GM19324 (cell line): Measurements from ENCODE around the gene TMEM254.
A peak's percentile ranks its signal among the peaks of the same experiment; 100 is the strongest.
"Not testable (repeated sequence)": the region's sequence is repeated elsewhere in the genome, so short reads cannot be mapped to it uniquely, and the experiment has no call there.

ENCODE experiments used
- ATAC-seq: cut with Tn5 transposase; IDR thresholded peaks from one replicate; pipeline ENCODE4 v1.9.1; 2021; ENCODE audit warnings: mild to moderate bottlenecking, moderate library complexity; ENCODE audit not compliant: unreplicated experiment, low FRiP score

TMEM254 gene

DNA sequence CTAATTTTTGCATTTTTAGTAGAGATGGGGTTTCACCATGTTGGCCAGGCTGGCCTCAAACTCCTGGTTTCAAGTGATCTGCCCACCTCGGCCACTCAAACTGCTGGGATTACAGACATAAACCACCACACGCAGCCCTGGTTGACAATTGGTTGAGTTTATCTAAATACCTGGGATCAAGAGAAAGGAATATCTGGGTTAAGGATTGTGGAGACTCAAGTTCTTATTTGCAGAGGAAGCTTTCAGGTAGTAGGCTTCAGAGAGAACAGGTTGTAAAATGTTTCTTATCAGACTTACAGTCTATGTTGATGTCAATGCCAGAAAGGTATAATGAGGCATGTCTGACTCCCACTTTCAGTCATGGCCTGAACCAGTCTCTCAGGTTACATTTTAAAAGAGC lies 5.9 kb upstream of the TMEM254 start:
- ATAC-seq = no peak

DNA sequence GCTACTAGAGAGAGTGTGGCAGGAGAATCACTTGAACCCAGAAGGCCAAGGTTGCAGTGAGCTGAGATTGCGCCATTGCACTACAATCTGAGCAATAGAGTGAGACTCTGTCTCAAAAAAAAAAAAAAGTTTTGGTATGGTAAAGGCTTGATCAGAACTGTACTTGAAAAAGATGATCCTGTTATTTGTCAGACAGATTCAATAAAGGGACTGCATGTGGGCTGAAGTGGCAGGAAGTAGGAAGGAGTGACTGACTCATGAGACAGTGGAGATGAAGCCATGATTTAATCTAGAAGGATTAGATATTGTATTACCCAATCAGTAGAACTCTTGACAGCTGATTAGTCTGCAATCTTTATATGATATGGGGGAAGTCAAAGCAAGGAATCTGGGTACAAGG lies 2.7 kb upstream of the TMEM254 start:
- ATAC-seq = no peak

DNA sequence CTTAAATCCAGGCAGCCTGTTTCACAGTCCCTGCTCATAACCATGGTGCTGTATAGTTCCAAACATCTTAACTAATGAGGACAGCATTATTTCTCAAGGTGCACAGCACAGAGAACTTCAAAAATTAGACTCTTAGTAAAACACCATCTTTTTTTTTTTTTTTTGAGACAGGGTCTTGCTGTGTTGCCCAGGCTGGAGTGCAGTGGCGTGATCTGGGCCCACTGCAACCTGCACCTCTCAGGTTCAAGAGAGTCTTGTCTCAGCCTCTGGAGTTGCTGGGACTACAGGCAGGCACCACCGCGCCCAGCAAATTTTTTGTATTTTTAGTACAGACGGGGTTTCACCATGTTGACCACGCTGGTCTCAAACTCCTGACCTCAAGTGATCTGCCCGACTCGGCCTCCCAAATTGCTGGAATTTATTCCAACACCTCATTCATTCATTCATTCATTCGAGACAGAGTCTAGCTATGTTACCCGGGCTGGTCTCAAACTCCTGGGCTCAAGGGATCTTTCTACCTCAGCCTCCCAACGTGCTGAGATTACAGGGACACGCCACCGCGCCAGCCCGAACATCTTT lies 507 bp upstream of the TMEM254 start:
- ATAC-seq = no peak

DNA sequence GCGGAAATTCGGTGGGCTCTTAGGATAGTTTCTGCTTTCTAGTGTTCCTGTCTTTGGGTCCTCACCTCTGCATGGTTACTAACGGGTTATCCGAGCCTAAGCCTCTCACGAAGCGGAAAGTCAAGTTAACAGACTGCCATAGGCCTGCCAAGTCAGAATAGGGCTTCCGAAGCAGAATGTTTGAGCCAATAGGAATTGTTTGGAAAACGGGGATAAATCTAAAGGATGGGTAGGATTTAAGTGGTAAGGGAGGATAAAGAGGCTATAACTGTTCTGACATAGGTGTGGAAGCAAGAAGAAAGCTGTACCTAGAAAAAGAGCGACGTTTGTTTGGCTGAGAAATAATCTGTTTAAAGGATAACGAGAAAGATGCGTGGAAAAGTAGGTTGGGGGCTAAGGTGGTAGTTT lies 851 bp downstream of the TMEM254 start:
- no peak for ATAC-seq

DNA sequence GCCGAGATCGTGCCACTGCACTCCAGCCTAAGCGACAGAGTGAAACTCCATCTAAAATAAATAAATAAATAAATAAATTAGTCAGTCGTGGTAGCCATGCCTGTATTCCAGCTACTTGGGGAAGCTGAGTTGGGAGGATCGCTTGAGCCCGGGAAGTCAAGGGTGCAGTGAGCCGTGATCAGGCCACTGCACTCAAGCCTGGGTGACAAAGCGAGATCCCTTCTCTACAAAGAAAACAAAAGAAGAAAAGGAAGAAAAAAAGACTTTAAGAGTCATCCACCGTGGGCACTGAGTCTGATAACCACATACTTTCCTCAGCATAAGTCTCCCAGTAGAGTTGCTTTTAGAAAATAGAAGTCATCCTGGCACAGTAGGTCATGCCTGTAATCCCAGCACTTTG lies 2.6 kb downstream of the TMEM254 start:
- no peak for ATAC-seq

DNA sequence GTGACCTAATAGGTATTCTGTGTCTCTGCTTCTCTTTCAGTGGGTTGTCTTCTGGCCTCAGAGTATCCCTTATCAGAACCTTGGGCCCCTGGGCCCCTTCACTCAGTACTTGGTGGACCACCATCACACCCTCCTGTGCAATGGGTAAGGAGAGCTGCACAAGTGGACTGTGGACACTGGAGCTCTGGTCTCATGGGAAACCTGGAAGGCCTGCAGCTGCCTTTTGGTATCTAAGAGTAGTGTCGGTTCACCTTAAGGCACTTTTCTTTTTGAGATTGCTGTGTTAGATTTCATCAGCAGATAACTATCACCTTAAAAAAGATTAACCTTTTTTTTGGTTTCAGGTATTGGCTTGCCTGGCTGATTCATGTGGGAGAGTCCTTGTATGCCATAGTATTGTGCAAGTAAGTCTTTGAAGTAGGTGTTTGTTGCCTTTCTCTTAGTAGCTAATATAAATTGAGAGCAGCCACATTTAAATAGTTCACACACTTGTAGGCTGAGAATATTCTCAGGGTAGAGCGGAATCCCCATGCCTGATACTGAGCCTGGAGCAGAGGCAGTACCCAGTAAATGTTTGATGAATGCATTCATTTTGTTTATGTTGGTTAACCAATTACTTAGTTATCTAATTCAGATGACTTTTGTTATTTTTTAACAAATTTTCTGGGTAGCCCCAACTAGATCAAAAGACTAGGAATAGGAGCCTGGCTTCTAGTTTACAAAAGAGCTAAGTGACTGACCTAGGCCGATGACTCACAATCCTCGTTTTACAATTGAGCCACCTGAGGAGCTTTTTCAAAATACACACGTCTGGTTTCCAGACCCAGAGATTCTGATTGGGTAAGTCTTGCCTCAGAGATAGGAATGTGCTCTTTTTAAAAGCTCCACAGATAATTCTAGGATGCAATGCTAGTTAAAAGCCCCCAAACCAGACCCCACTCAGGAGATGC lies 3.6 kb downstream of the TMEM254 start:
- ATAC-seq = no peak

DNA sequence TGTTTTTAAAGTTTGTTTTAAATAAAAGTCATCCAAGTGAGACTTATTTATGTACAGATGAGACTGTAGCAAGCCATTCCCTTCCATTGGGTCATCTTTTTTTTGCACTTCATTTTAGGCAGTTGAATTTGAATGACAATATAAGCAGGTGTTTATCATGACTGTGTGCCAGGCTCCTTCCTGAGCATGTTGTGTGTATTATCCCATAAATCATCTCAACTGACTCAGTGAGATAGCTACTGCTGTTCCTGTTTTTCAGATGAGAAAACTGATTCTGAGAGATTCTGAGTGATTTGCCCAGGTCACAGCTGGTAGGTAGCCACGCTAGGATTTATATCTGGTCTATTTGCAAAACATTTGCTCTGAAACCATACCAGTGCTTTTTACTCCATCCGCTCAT lies 11.7 kb downstream of the TMEM254 start:
- no peak for ATAC-seq

DNA sequence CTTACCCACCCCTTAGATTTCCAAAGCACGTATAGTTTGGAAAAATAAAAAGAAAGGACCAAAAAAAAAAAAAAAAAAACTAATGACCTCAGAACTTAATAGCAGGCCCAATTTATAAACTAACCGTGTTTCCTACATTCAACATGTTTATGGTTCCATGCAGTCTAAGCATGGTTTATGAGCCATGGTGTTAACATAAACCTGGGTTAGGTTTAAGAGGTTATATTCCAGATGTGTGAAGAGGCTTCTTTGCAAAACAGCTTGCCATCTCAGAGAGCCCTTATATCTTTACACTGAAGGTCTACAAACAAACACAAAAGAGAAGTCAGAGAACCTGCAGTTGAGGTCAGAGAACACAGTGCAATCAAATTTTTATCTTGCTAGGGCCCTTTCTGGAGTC lies 15.8 kb downstream of the TMEM254 start:
- ATAC-seq = no peak

DNA sequence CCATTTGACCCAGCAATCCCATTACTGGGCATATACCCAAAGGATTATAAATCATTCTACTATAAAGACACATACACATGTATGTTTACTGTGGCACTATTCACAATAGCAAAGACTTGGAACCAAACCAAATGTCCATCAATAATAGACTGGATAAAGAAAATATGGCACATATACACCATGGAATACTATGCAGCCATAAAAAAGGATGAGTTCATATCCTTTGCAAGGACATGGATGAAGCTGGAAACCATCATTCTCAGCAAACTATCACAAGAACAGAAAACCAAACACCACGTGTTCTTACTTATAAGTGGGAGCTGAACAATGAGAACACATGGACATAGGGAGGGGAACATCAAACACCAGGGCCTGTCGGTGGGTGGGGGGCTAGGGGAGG lies 19.8 kb downstream of the TMEM254 start:
- not testable (repeated sequence) for ATAC-seq

DNA sequence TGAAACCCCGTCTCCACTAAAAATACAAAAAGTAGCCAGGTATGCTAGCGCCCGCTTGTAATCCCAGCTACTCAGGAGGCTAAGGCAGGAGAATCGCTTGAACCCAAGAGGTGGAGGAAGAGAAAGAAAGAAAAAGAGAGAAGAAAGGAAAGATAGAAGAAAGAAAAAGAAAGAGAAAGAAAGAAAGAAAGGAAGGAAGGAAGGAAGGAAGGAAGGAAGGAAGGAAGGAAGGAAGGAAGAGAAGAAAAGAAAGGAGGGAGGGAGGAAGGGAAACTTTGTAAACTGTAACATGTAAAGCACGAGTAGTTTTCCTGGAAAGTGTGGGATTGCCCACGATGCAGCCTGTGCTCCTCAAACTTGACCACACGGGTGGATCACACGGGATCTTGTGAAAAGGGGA lies 20.8 kb downstream of the TMEM254 start:
- not testable (repeated sequence) for ATAC-seq

DNA sequence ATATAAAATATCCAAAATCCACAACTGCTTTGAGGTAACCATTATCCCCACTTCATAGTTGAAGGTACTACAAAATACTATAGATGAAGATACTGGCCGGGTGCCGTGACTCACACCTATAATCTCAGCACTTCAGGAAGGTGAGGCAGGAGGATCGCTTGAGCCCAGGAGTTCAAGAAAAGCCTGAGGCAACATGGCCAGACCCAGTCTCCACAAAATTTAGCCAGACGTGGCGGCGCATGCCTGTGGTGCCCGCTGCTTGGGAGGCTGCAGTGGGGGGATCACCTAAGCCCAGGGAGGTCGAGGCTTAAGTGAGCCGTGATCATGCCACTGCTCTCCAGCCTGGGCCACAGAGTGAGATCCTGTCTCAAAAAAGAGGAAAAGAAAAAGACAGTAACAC lies 21.7 kb downstream of the TMEM254 start:
- no peak for ATAC-seq

DNA sequence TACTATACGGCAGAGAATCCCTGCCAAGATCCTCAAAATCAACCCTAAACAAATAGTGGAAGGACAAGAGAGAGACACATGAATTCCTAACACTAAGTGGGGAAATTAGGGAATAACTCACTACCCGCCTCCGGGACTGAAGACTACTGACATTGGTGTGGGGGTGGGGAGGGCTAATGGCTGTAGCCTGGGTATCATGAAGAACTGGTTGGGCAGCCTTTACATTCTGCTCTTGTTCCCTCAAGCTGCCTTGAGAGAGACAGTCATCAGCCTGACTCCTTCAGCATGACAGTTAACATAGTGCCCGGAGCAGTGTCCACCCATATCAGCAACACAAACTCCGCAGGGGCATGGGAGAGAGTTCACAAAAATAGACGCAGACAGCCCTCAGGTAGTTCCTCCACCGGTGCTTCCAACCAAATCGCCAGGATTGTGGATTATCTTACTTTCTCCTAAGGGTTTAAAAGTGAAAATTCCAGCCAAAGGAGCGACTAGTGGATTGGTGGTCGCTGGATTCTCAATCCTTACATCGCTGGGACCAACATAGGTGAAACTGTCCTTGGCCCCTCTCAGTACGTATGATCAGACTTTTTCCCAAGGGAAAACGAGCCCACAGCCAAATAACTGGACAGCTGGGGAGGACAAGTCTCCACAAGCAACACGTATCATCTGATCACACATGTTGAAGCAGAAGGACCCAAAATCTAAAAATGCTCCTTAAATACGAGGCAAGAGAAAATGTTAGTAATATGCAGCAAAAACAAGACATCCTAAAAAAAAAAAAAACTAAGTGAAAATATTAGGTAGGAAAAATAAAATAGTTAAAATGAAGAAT lies 22.6 kb downstream of the TMEM254 start:
- ATAC-seq = no peak

DNA sequence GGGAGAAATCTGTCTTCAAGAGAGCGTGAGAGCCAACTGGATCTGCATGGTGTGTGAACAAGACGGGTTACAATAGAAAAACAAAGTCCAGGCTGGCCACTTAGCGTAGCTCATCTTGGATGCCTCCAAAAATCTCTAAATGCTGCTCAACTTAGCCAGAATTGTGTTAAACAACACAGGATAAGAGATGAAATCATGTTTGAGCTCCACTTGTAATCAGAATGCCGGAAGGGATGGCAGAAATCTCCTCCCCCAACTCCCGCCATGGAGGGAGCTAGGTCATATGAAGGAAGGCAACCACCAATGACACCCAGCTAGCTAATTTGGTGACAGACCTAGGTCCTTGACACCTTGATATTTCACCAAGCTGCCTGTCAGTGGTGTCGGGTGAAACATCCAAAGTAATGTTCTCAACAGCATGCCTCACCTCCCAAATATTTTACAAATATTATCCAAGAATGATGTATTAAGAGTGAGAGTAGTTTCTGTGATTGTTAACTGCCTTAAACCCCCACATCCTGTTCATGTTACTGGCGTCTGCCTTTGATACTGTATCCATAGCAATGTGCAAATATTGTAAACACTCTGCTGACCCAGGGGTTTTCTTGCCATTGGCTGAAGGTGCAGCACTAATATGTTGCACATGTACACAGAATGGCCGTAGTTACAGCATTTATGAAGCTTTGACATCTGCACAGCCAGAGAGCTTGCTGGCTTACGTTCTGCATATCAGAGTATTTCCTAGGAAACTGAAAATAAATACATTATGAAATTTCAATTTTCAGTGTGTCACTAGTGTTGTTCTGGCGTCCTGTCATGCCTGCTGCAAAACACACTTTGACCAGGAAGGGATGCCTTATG lies 25.8 kb downstream of the TMEM254 start:
- ATAC-seq = peak; percentile 85

DNA sequence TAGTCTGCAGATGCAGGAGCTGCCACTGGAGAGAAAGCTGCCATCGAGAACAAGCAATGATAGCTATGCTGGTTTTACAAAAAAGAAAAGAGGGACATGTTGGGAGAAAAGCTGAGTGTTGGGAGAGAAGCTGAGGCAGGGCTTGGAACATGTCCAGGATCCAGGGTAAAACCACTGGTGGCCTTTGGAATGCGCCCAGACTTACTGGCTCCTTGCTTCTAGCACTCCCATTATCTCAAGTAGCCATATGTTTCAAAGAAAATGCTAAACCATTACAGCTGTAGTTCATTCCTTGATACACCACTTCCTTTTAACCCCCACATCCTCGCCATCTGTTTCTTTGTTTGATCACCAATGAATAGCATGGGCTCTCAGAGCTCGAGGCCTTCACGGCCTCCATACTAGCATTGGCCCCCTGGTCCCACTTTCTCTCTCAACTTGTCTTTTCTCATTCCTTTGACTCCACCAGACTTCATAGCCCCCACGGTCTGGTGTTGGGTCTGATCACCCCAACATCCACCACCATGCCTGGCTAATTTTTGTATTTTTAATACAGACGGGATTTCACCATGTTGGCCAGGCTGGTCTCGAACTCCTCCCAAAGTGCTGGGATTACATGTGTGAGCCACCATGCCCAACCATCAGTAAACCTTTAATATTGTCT lies 30.2 kb downstream of the TMEM254 start:
- no peak for ATAC-seq

DNA sequence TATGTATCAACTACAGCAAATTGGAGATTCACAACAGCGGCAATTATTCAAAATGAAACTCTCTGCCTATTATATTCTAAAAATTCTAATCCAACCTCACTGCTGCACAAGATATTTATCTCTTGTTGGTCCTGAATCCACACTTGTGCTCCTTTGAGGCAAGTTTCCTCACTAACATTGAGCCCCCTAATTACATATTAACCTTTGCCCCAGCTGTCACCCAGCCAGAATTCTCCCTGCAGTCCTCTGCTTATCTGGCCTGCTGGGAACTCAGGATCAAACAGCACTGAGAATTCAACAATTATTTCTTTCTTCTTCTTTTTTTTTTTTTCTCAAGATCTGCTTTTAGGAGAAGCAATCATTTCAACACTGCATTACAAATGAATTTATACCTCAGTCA lies 32.5 kb downstream of the TMEM254 start:
- no peak for ATAC-seq

DNA sequence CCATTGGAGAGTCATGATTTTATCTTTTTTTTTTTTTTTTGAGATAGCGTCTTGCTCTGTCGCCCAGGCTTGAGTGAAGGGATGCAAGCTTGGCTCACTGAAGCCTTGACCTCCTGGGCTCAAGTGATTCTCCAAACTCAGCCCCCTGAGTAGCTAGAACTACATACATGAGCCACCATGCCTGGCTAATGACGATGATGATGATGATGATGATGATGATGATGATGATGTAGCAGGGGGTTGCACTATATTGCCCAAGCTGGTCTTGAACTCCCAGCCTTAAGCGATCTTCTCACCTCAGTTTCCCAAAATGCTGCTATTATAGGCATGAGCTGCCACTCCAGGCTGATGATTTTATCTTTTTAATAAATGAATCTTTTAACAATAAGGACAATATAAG lies 40.2 kb downstream of the TMEM254 start:
- no peak for ATAC-seq

DNA sequence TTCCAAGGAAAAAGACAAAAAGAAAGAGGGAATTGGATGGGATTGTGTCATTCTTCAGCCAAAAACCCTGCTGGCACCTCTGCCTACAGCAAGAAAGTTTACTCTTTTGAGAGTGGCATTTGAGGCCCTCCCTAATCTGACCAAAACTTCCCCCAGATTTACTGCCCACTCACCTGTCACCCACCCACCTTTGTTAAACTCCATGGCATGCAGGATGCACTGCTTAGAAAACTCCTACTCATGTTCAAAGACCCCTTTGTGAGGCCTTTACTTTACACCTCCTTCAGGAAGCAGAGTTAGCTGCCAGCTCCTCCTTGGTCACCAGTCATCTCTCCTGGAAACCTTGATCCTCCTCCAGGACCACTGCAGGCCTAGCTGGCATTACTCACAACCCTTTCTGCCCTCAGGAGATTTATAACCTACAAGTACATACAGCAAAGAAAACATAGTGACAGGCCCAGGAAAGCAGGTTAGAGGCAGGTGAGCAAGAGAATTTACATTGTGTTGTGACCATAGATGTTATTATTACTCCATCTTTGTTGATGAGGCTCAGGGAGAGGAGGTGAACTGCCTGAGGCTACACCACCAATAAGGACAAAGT lies 43.7 kb downstream of the TMEM254 start:
- ATAC-seq = no peak

DNA sequence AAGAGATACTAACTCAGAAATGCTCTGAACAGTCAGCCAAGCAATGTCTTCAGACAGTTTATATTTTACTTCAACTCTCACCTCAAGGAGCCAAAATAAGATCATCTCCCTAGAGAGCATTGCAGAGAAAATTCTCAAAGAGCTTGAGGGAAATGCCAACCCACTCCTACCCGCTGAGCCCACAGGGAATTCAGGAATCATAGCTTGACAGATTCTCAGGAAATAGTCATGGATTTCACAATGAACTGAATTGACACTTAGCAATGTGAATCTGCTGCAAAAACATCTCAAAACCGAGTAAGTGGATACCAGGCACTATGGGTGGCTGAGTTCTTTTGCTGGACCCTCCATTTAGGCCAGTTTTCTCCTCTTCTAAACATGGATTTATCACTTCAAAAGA lies 44.3 kb downstream of the TMEM254 start:
- no peak for ATAC-seq

DNA sequence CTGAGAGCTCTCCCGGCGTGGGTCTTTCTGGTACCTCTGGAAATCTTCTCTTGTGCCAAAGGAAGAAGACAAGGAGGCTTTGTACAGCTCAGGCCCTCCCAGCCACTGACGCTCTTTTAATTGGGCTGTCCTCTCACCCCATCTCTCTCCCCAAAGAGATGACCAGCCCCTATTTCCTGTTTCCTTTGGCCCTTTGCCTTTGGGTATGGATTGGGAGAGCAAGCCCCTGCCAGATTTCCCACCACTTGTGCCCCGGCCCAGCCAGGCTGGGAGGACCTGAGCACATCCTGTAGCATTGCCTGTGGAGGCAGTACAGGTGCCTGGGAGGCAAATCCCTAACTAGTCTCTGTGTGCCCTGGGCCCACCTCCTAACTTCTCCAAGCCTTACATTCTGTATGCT lies 48.4 kb downstream of the TMEM254 start:
- ATAC-seq = no peak
